HepG2 (cell line): ENCODE measurements around the gene SLC45A1.

ENCODE experiments used
- CBFB ChIP-seq: sonication (generic); formaldehyde crosslinking; IDR thresholded peaks from 2 replicates; pipeline ENCODE4 v1.4.0; 2020; ENCODE audit warnings: missing genetic modification reagents
- CEBPG ChIP-seq: IDR thresholded peaks from 2 replicates; pipeline ENCODE4 v1.6.1; 2016
- CTCF ChIP-seq: sonication (generic); formaldehyde crosslinking; IDR thresholded peaks from 2 replicates; pipeline ENCODE4 v1.5.0; 2020; ENCODE audit warnings: mild to moderate bottlenecking, missing genetic modification reagents, moderate library complexity
- E2F1 ChIP-seq: sonication (generic); formaldehyde crosslinking; IDR thresholded peaks from 2 replicates; pipeline ENCODE4 v1.5.0; 2020; ENCODE audit warnings: missing genetic modification reagents
- IRF2 ChIP-seq: IDR thresholded peaks from 2 replicates; pipeline ENCODE4 v1.6.1; 2018; ENCODE audit warnings: missing genetic modification reagents, missing compliant biosample characterization
- JUN ChIP-seq: sonication (generic); formaldehyde crosslinking; IDR thresholded peaks from 2 replicates; pipeline ENCODE4 v1.4.0; 2020; ENCODE audit warnings: mild to moderate bottlenecking, missing genetic modification reagents
- MBD4 ChIP-seq: IDR thresholded peaks from 2 replicates; pipeline ENCODE4 v1.6.1; 2012; ENCODE audit warnings: low read length, inconsistent platforms, borderline replicate concordance
- ZFP1 ChIP-seq: IDR thresholded peaks from 2 replicates; pipeline ENCODE4 v1.6.1; 2016
- ZNF335 ChIP-seq: sonication (generic); formaldehyde crosslinking; IDR thresholded peaks from 2 replicates; pipeline ENCODE4 v1.4.0; 2020; ENCODE audit warnings: missing genetic modification reagents
- TF ChIP-seq, protein P1 (sequence below): sonication (generic); formaldehyde crosslinking; IDR thresholded peaks from 2 replicates; pipeline ENCODE4 v1.8.0; 2022; ENCODE audit warnings: mild to moderate bottlenecking, missing genetic modification reagents

DNA sequence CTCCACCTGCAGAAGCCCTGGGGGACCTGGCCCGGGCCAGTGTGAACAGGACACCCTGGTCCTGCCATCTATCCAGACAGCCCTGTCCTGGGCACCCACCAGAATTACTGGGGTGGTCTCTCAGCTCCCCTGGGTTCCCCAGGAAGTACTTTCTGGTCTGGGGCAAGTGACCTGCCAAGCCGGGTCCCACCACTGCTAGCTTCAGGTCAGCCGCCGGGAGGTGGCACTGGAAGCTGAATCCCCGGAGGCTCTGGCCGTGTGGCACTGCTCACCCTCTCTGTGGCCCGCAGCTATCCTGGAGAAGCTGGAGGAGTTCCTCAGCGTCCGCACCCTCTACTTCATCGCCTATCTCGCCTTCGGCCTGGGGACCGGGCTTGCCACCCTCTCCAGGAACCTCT lies 21.3 kb downstream of the SLC45A1 start:
- no peak for TF ChIP-seq CBFB
- TF ChIP-seq CTCF (CRISPR knock-in tag) = peak; percentile 31
- no peak for TF ChIP-seq ZNF335 (CRISPR knock-in tag)
- TF ChIP-seq CEBPG (CRISPR knock-in tag) = no peak
- no peak for TF ChIP-seq IRF2 (CRISPR knock-in tag)
- no peak for TF ChIP-seq JUN (CRISPR knock-in tag)
- TF ChIP-seq, protein P1, sequence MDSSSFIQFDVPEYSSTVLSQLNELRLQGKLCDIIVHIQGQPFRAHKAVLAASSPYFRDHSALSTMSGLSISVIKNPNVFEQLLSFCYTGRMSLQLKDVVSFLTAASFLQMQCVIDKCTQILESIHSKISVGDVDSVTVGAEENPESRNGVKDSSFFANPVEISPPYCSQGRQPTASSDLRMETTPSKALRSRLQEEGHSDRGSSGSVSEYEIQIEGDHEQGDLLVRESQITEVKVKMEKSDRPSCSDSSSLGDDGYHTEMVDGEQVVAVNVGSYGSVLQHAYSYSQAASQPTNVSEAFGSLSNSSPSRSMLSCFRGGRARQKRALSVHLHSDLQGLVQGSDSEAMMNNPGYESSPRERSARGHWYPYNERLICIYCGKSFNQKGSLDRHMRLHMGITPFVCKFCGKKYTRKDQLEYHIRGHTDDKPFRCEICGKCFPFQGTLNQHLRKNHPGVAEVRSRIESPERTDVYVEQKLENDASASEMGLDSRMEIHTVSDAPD (CRISPR knock-in tag) = no peak
- TF ChIP-seq E2F1 (CRISPR knock-in tag) = no peak
- no peak for TF ChIP-seq MBD4
- no peak for TF ChIP-seq ZFP1 (CRISPR knock-in tag)
